PC-3 (cell line): ENCODE measurements around the gene SPOPL.

ENCODE experiments used
- EZH2 ChIP-seq: fragments of 300-600 bp; sonication (generic); IDR thresholded peaks from one replicate; pipeline ENCODE4 v1.6.1; 2017; ENCODE audit warnings: antibody characterized with exemption, mild to moderate bottlenecking, low read length; ENCODE audit not compliant: unreplicated experiment
- TF ChIP-seq, protein P1 (sequence below): fragments of 300-600 bp; sonication (generic); conservative IDR thresholded peaks from 2 replicates; pipeline ENCODE4 v1.5.1; 2017; ENCODE audit warnings: antibody characterized with exemption, low read depth, mild to moderate bottlenecking, low read length

DNA sequence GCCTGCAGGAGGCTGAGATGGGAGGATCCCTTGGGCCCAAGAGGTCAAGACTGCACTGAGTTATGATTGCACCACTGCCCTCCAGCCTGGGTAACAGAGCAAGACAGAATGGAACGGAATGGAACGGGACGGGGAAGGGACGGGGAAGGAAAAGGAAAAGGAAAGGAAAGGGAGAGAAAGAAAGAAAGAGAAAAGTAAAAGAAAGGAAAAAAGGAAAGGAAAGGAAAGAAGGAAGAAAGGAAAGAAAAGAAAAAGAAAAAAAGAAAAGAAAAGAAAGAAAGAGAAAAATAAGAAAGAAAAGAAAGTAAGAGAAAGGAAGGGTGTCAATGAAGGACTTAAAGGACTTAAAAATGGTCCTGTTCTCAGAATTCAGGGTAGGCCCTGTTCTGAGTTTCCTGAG is 4.3 kb upstream of the SPOPL start:
- TF ChIP-seq, protein P1, sequence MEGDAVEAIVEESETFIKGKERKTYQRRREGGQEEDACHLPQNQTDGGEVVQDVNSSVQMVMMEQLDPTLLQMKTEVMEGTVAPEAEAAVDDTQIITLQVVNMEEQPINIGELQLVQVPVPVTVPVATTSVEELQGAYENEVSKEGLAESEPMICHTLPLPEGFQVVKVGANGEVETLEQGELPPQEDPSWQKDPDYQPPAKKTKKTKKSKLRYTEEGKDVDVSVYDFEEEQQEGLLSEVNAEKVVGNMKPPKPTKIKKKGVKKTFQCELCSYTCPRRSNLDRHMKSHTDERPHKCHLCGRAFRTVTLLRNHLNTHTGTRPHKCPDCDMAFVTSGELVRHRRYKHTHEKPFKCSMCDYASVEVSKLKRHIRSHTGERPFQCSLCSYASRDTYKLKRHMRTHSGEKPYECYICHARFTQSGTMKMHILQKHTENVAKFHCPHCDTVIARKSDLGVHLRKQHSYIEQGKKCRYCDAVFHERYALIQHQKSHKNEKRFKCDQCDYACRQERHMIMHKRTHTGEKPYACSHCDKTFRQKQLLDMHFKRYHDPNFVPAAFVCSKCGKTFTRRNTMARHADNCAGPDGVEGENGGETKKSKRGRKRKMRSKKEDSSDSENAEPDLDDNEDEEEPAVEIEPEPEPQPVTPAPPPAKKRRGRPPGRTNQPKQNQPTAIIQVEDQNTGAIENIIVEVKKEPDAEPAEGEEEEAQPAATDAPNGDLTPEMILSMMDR = no peak
- TF ChIP-seq EZH2 = no peak
